ENCODE results near the gene EHBP1L1. TPM values are rescaled to one million over a fixed set of nuclear protein-coding genes. Genes with fewer than 3 reads are reported as not detected.

Gene EHBP1L1
- 10 to 100 TPM; 94.0 to 99.4 TPM for total RNA-seq

- intact Hi-C loops (cut with micrococcal nuclease) = loop anchor here (2.0 to 5.0 kb wide), 3 partner anchors 13 to 39 kb away; partner anchors contain the start of genes MAP3K11 and PCNX3
- no peak for TF ChIP-seq CTCF (IDR thresholded peaks at IDR 0.05)
- CTCF ChIA-PET = interaction anchor here (1.0 to 4.6 kb wide), 9 partner anchors 9 to 47 kb away, joined by 3 to 84 read pairs (median 5); partner anchors contain the start of gene PCNX3
- Mint-ChIP-seq H3K4me1 (ENCODE audit: low read depth) (peaks cover 56% of the 10 kb centered on the region), H3K9me3 (no peaks in the 10 kb centered on the region), H3K27ac (peak within 1 kb of the TSS; percentile 91), H3K4me3 (peak within 1 kb of the TSS; percentile 90), H3K27me3 (no peaks in the 10 kb centered on the region), H3K36me3 (ENCODE audit: low read depth) (peaks cover 37% of the 10 kb centered on the region)
- DNase-seq = peak; percentile 88
- peak; percentile 27 for ATAC-seq
- POLR2A ChIA-PET = interaction anchor here (0.5 to 5.4 kb wide), 20 partner anchors 9 to 313 kb away, joined by 3 to 87 read pairs (median 4); partner anchors contain the start of genes FIBP, KCNK7, MALAT1 and MAP3K11
Measured at GRCh38 chr11:65575568-65576231, at the start of gene EHBP1L1. TSS of gene EHBP1L1 (plus strand) at chr11:65576053. CDS start at chr11:65576303, 250 bp downstream.

GRCh38 chr11:65526744-65527143 lies 49.1 kb upstream of the EHBP1L1 start:
- ChIA-PET CTCF (interaction anchor here (1.2 to 2.4 kb wide), 5 partner anchors 9 to 119 kb away, joined by 3 to 13 read pairs (median 3); no protein-coding TSS in a partner anchor), POLR2A (interaction anchor here (1.0 to 4.0 kb wide), 8 partner anchors 10 to 155 kb away, joined by 3 to 42 read pairs (median 6); partner anchors contain the start of genes MALAT1, MAP3K11 and PCNX3)
- no peak for ATAC-seq
- no peak for TF ChIP-seq CTCF (IDR thresholded peaks at IDR 0.05)
- H3K36me3 Mint-ChIP-seq (ENCODE audit: low read depth) = peaks cover 37% of the 10 kb centered on the region
- H3K4me3 Mint-ChIP-seq = peak overlapping the region; percentile 93
- H3K4me1 Mint-ChIP-seq (ENCODE audit: low read depth) = peaks cover 63% of the 10 kb centered on the region
- DNase-seq = no peak
- no peaks in the 10 kb centered on the region for H3K27me3 Mint-ChIP-seq
- H3K9me3 Mint-ChIP-seq = no peaks in the 10 kb centered on the region
- intact Hi-C loops (cut with micrococcal nuclease) = no loop called here
- no peak overlapping the region for H3K27ac Mint-ChIP-seq

GRCh38 chr11:65528819-65529350 lies 47.0 kb upstream of the EHBP1L1 start:
- intact Hi-C loops (cut with micrococcal nuclease) = no loop called here
- TF ChIP-seq CTCF (IDR thresholded peaks at IDR 0.05) = no peak
- POLR2A ChIA-PET = interaction anchor here (0.9 to 1.2 kb wide), 5 partner anchors 8 to 109 kb away, joined by 3 to 5 read pairs (median 3); partner anchors contain the start of gene SIPA1
- H3K27me3 Mint-ChIP-seq = no peaks in the 10 kb centered on the region
- H3K9me3 Mint-ChIP-seq = no peaks in the 10 kb centered on the region
- H3K4me1 Mint-ChIP-seq (ENCODE audit: low read depth) = peaks cover 41% of the 10 kb centered on the region
- H3K36me3 Mint-ChIP-seq (ENCODE audit: low read depth) = peaks cover 43% of the 10 kb centered on the region
- CTCF ChIA-PET = interaction anchor here (1.0 to 5.6 kb wide), 4 partner anchors 12 to 65 kb away, joined by 3 to 47 read pairs (median 4); partner anchors contain the start of gene EHBP1L1
- no peak overlapping the region for H3K4me3 Mint-ChIP-seq
- ATAC-seq (no peak), DNase-seq (no peak)
- H3K27ac Mint-ChIP-seq = peak overlapping the region; percentile 36

GRCh38 chr11:65529475-65530156 lies 46.2 kb upstream of the EHBP1L1 start:
- peak overlapping the region; percentile 75 for H3K27ac Mint-ChIP-seq
- POLR2A ChIA-PET = interaction anchor here (0.6 to 1.7 kb wide), 10 partner anchors 9 to 111 kb away, joined by 3 to 9 read pairs (median 3); partner anchors contain the start of gene SIPA1
- intact Hi-C loops (cut with micrococcal nuclease) = no loop called here

More at GRCh38 chr11:65529475-65530156, 46.2 kb upstream of the EHBP1L1 start:
- no peaks in the 10 kb centered on the region for H3K9me3 Mint-ChIP-seq
- no peaks in the 10 kb centered on the region for H3K27me3 Mint-ChIP-seq
- peaks cover 34% of the 10 kb centered on the region for H3K4me1 Mint-ChIP-seq (ENCODE audit: low read depth)
- TF ChIP-seq CTCF (IDR thresholded peaks at IDR 0.05) = no peak
- no peak for ATAC-seq
- no peak for DNase-seq
- CTCF ChIA-PET = interaction anchor here (0.6 to 5.6 kb wide), 5 partner anchors 11 to 193 kb away, joined by 3 to 47 read pairs (median 3); partner anchors contain the start of gene EHBP1L1
- peaks cover 44% of the 10 kb centered on the region for H3K36me3 Mint-ChIP-seq (ENCODE audit: low read depth)
- no peak overlapping the region for H3K4me3 Mint-ChIP-seq

All from activated CD8-positive, alpha-beta T cell treated with anti-CD3 and anti-CD28 coated beads for 36 hours (primary cell).